ENCODE data around the gene GJA5.

Gene GJA5

GRCh38 chr1:147760481-147761260 lies at the start of gene GJA5:
Gene GJA5, minus strand, starts transcription at chr1:147760602. Its CDS starts 1,364 bp downstream, at chr1:147759238.
- no peak for DNase-seq

GRCh38 chr1:147809236-147809635 lies 48.8 kb upstream of the GJA5 start:
- no peak for DNase-seq

- DNase-seq = no peak
These were observed 47.6 kb upstream of the GJA5 start for GRCh38 chr1:147808025-147808424.

- DNase-seq = no peak
These were observed 47.0 kb upstream of the GJA5 start for GRCh38 chr1:147807405-147807804.

- DNase-seq = no peak
These were observed 44.7 kb upstream of the GJA5 start for GRCh38 chr1:147804942-147805723.

GRCh38 chr1:147800804-147801203 lies 40.4 kb upstream of the GJA5 start:
- DNase-seq = no peak

GRCh38 chr1:147798731-147799130 lies 38.3 kb upstream of the GJA5 start:
- no peak for DNase-seq

GRCh38 chr1:147794570-147794969 lies 34.2 kb upstream of the GJA5 start:
- DNase-seq = no peak

GRCh38 chr1:147791876-147792275 lies 31.5 kb upstream of the GJA5 start:
- no peak for DNase-seq

GRCh38 chr1:147787765-147788164 lies 27.4 kb upstream of the GJA5 start:
- DNase-seq = no peak

GRCh38 chr1:147786536-147786935 lies 26.1 kb upstream of the GJA5 start:
- no peak for DNase-seq

- no peak for DNase-seq
These were observed 25.5 kb upstream of the GJA5 start for GRCh38 chr1:147785794-147786506.

GRCh38 chr1:147784941-147785340 lies 24.5 kb upstream of the GJA5 start:
- no peak for DNase-seq

GRCh38 chr1:147781056-147781471 lies 20.7 kb upstream of the GJA5 start:
- DNase-seq = no peak

GRCh38 chr1:147777694-147778093 lies 17.3 kb upstream of the GJA5 start:
- no peak for DNase-seq

- no peak for DNase-seq
These were observed 12.9 kb upstream of the GJA5 start for GRCh38 chr1:147773215-147773715.

- DNase-seq = no peak
These were observed 12.2 kb upstream of the GJA5 start for GRCh38 chr1:147772570-147772969.

GRCh38 chr1:147771226-147772125 lies 11.1 kb upstream of the GJA5 start:
- DNase-seq = no peak

- no peak for DNase-seq
These were observed 8.7 kb upstream of the GJA5 start for GRCh38 chr1:147769106-147769505.

- DNase-seq = no peak
These were observed 8.2 kb upstream of the GJA5 start for GRCh38 chr1:147768582-147768981.

GRCh38 chr1:147768101-147768500 lies 7.7 kb upstream of the GJA5 start:
- no peak for DNase-seq
